IMR-90 (cell line): Measurements from ENCODE around the gene IKBKE.

Source experiments
- BHLHE40 ChIP-seq: fragments of 150-350 bp; IDR thresholded peaks from 2 replicates; pipeline ENCODE4 v1.6.1; 2016; ENCODE audit warnings: mild to moderate bottlenecking, low read depth, low read length
- CEBPB ChIP-seq: IDR thresholded peaks from 2 replicates; pipeline ENCODE4 v1.6.1; 2012; ENCODE audit warnings: low read depth, low read length, improper control_type of control experiment
- CTCF ChIP-seq: conservative IDR thresholded peaks from 2 replicates; pipeline ENCODE4 v1.5.1; 2012; ENCODE audit warnings: mild to moderate bottlenecking, low read depth, low read length, improper control_type of control experiment
- ELK1 ChIP-seq: fragments of 150-350 bp; IDR thresholded peaks from 2 replicates; pipeline ENCODE4 v1.6.1; 2016; ENCODE audit warnings: low read depth, mild to moderate bottlenecking, low read length, moderate library complexity, borderline replicate concordance
- FOS ChIP-seq: fragments of 150-350 bp; IDR thresholded peaks from 2 replicates; pipeline ENCODE4 v1.6.1; 2016; ENCODE audit warnings: low read depth, low read length
- MAFK ChIP-seq: IDR thresholded peaks from 2 replicates; pipeline ENCODE4 v1.6.1; 2012; ENCODE audit warnings: low read depth, low read length, improper control_type of control experiment
- MAZ ChIP-seq: IDR thresholded peaks from 2 replicates; pipeline ENCODE4 v1.6.1; 2012; ENCODE audit warnings: low read depth, mild to moderate bottlenecking, low read length, improper control_type of control experiment, moderate library complexity, borderline replicate concordance
- MXI1 ChIP-seq: IDR thresholded peaks from 2 replicates; pipeline ENCODE4 v1.6.1; 2012; ENCODE audit warnings: low read depth, mild to moderate bottlenecking, low read length, moderate library complexity, borderline replicate concordance
- POLR2A ChIP-seq: IDR thresholded peaks from 2 replicates; pipeline ENCODE4 v1.6.1; 2012; ENCODE audit warnings: mild to moderate bottlenecking, low read depth, low read length
- RAD21 ChIP-seq: IDR thresholded peaks from 2 replicates; pipeline ENCODE4 v1.6.1; 2012; ENCODE audit warnings: low read length, improper control_type of control experiment
- RCOR1 ChIP-seq: IDR thresholded peaks from 2 replicates; pipeline ENCODE4 v1.6.1; 2012; ENCODE audit warnings: mild to moderate bottlenecking, low read length, improper control_type of control experiment; ENCODE audit not compliant: insufficient replicate concordance
- RFX5 ChIP-seq: IDR thresholded peaks from 2 replicates; pipeline ENCODE4 v1.8.0; 2012; ENCODE audit warnings: low read depth, mild to moderate bottlenecking, low read length, moderate library complexity
- SMC3 ChIP-seq: fragments of 150-350 bp; IDR thresholded peaks from 2 replicates; pipeline ENCODE4 v1.6.1; 2016; ENCODE audit warnings: low read depth, mild to moderate bottlenecking, antibody characterized with exemption, low read length, moderate library complexity

GRCh38 chr1:206495011-206495461, 24.8 kb downstream of the IKBKE start:
- TF ChIP-seq CTCF: no peak
- no peak for TF ChIP-seq POLR2A
- no peak for TF ChIP-seq CEBPB
- no peak for TF ChIP-seq SMC3
- no peak for TF ChIP-seq RCOR1
- no peak for TF ChIP-seq MXI1
- TF ChIP-seq RAD21: no peak
- TF ChIP-seq RFX5: no peak
- no peak for TF ChIP-seq BHLHE40
- no peak for TF ChIP-seq MAZ
- TF ChIP-seq FOS: no peak
- TF ChIP-seq MAFK: no peak
- TF ChIP-seq ELK1: no peak
